Measurements from ENCODE around the gene SAMD8. TPM values are rescaled to one million over a fixed set of nuclear protein-coding genes. Genes with fewer than 3 reads are reported as not detected.

SAMD8 gene
- total RNA-seq, 2 donors from 2014 or later = 8.9 to 21.5 TPM

- H3K36me3 ChIP-seq = no peaks in the 10 kb centered on the region
- H3K9ac ChIP-seq (ENCODE audit: low read depth in 2 of 2, low read length in 2 of 2) = no peak overlapping the region
Observed at GRCh38 chr10:75072727-75073126, 38.7 kb upstream of the SAMD8 start.

GRCh38 chr10:75073442-75073841, 38.0 kb upstream of the SAMD8 start:
- TF ChIP-seq CTCF (IDR thresholded peaks at IDR 0.05) = no peak
- no peak overlapping the region for H3K27ac ChIP-seq
- intact Hi-C loops (cut with DNase I) = no loop called here
- no peak for DNase-seq
- H3K36me3 ChIP-seq = no peaks in the 10 kb centered on the region
- H3K27me3 ChIP-seq = no peaks in the 10 kb centered on the region
- no peaks in the 10 kb centered on the region for H3K4me1 ChIP-seq
- no peak overlapping the region for H3K9ac ChIP-seq (ENCODE audit: low read depth in 2 of 2, low read length in 2 of 2)
- H3K4me3 ChIP-seq = no peak overlapping the region
- H3K9me3 ChIP-seq = no peaks in the 10 kb centered on the region

More at GRCh38 chr10:75072727-75073126, 38.7 kb upstream of the SAMD8 start:
- intact Hi-C loops (cut with DNase I) = no loop called here
- TF ChIP-seq CTCF (IDR thresholded peaks at IDR 0.05) = no peak
- Histone ChIP-seq H3K27ac (no peak overlapping the region), H3K4me3 (no peak overlapping the region), H3K9me3 (no peaks in the 10 kb centered on the region), H3K4me1 (no peaks in the 10 kb centered on the region), H3K27me3 (no peaks in the 10 kb centered on the region)
- DNase-seq = no peak

GRCh38 chr10:75074711-75075445, 36.6 kb upstream of the SAMD8 start:
- intact Hi-C loops (cut with DNase I) = no loop called here
- no peak overlapping the region for H3K27ac ChIP-seq

GRCh38 chr10:75076348-75076747, 35.1 kb upstream of the SAMD8 start:
- H3K4me1 ChIP-seq = no peaks in the 10 kb centered on the region
- no peaks in the 10 kb centered on the region for H3K36me3 ChIP-seq
- H3K27ac ChIP-seq = no peak overlapping the region
- no peak for TF ChIP-seq CTCF (IDR thresholded peaks at IDR 0.05)
- no peak for DNase-seq
- no peak overlapping the region for H3K4me3 ChIP-seq
- intact Hi-C loops (cut with DNase I) = no loop called here
- no peak overlapping the region for H3K9ac ChIP-seq (ENCODE audit: low read depth in 2 of 2, low read length in 2 of 2)
- H3K9me3 ChIP-seq = no peaks in the 10 kb centered on the region
- H3K27me3 ChIP-seq = no peaks in the 10 kb centered on the region

More at GRCh38 chr10:75074711-75075445, 36.6 kb upstream of the SAMD8 start:
- no peaks in the 10 kb centered on the region for H3K27me3 ChIP-seq
- H3K36me3 ChIP-seq = no peaks in the 10 kb centered on the region
- TF ChIP-seq CTCF (IDR thresholded peaks at IDR 0.05) = no peak
- H3K9me3 ChIP-seq = no peaks in the 10 kb centered on the region
- H3K4me1 ChIP-seq = no peaks in the 10 kb centered on the region
- no peak overlapping the region for H3K4me3 ChIP-seq
- H3K9ac ChIP-seq (ENCODE audit: low read depth in 2 of 2, low read length in 2 of 2) = no peak overlapping the region
- no peak for DNase-seq

GRCh38 chr10:75079436-75080083, 31.9 kb upstream of the SAMD8 start:
- Histone ChIP-seq H3K27me3 (no peaks in the 10 kb centered on the region), H3K4me3 (no peak overlapping the region), H3K4me1 (no peaks in the 10 kb centered on the region), H3K9me3 (no peaks in the 10 kb centered on the region), H3K9ac (ENCODE audit: low read depth in 2 of 2, low read length in 2 of 2) (no peak overlapping the region), H3K27ac (no peak overlapping the region), H3K36me3 (no peaks in the 10 kb centered on the region)
- no peak for TF ChIP-seq CTCF (IDR thresholded peaks at IDR 0.05)
- intact Hi-C loops (cut with DNase I) = no loop called here
- no peak for DNase-seq

Measured in colonic mucosa (tissue), 4 donors.